HG02571 (cell line): ENCODE results near the gene LAX1.

Experiments
- ATAC-seq: cut with Tn5 transposase; IDR thresholded peaks from one replicate; pipeline ENCODE4 v1.9.1; 2021; ENCODE audit warnings: mild to moderate bottlenecking, moderate library complexity; ENCODE audit not compliant: unreplicated experiment

LAX1 gene

DNA sequence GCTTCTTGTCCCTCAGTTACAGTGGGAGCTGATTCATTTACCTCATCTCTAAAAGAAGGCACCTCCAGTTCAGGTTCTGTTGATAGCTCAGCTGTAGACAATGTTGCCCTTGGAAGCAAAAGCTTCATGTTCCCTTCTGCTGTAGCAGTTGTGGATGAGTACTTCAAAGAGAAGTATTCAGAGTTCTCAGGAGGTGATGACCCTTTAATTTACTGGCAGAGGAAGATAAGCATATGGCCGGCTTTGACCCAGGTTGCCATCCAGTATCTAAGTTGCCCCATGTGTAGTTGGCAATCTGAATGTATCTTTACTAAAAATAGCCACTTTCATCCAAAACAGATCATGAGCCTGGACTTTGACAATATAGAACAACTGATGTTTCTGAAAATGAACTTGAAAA, 35.0 kb downstream of the LAX1 start:
- ATAC-seq = no peak

- no peak for ATAC-seq
Measured at GRCh38 chr1:203805689-203806088, 40.7 kb downstream of the LAX1 start.

- ATAC-seq = no peak
Measured at GRCh38 chr1:203807196-203807595, 42.2 kb downstream of the LAX1 start.

DNA sequence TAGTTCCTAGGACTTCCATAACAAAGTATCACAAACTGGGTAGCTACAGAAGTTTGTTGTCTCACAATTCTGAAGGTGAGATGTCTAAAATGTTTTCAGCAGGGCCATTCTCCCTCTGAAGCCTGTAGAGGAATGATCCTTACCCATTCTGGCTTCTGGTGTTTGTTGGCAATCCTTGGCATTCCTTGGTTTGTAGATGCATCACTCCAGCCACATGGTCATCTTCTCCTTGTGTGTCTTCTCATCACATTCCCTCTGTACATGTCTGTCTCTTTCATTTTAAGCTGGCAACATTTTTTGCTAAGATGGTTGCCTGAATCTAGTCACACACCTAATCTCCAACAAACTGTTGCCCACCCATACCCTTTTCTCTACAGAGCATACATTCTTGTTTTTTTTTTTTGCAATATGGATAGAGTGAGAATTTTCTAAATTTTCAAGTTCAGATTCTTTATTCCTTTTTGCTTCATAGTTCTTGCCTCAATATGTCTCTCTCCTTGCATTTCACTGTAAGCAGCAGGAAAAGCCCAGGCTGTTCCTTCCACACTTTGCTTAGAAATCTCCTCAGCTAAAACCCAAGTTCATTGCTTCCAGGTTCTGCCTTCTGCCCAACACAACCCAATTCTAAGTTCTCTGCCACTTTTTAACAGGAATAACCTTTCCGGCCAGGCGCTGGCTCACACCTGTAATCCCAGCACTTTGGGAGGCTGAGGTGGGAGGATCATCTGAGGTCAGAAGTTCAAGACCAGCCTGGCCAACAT, 48.8 kb downstream of the LAX1 start:
- ATAC-seq = no peak

DNA sequence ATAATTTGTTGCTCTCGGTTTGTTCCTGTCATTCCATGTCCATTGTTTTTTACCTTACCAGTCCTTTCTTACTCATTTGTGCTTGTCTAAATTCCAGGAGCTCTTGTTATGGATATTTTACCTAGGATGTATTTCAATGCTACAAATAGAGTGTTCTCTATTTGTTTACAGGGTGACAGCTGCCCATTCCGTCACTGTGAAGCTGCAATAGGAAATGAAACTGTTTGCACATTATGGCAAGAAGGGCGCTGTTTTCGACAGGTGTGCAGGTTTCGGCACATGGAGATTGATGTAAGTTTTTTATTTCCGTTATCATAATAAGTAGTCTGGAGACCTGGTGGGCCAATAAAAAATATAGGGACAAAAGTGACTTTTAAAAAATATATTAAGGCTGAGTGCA, 53.4 kb downstream of the LAX1 start:
- no peak for ATAC-seq

GRCh38 chr1:203823306-203823705, 58.3 kb downstream of the LAX1 start:
- no peak for ATAC-seq
